Measurements from ENCODE around the gene LNPEP.

The LNPEP gene

DNA sequence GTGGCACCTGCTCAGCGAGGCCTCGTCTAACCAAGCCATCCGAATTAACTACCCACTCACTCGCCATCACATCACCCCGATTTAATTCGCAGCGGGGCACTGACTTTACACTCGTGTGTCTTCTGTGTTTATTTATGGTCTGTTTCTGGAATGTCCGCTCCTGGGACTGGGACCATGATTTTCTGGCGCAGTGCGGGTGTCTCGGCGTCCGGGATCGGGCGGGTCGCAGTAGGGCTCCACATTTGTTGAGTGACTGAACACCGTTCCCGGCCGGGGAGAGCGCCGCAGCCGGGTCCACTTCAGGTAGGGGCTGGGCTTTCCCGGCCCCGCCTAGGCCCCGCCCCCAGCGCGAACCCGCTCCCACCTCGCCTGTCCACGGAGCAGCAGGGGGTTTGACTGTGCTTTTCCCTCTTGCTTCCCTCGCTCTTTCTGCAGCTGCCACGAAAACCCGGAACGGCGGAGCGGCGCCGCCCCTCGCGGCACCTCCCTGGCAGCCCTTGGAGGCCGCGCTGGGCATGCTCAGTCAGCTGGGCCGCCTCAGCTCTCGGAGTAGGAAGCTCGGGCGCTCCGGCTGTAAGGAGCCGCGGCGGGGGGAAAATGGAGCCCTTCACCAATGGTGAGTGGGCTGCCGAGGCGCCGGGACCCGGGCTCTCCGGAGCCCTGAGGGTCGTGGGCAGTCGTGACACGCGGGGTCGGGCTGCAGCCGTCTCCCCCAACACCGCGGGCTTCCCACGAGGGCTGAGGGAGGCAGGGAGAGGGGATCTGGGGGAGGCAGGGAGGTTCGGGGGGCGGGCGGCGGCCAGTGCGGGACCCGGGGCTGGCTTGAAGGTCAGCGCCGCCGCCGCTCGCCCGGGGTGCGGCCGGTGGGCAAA lies at the start of gene LNPEP:
TSS of gene LNPEP (plus strand) at position 522 of the 872 bp plus-strand sequence. CDS start at position 598, 76 bp downstream.
- FAIRE-seq = peak; percentile 29

DNA sequence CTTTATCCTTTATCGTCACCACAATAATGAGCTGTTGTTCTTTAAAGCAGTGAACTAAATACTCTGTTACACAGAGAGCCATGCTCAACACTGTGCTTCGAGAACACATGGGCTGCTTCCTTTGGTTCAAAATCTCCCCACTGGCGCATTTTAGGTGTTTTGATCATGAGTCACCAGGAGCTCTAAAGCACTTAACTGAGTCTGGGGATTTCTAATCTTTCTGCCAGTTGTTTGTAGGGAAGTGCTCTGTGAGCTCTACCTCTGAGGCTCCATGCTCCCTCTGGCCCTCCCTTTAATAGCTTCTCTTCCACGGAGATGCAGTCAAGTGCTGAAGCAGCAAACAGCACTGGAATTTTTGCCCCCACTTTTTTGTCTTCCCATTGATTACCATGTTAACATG lies 42.5 kb upstream of the LNPEP start:
- FAIRE-seq = no peak

DNA sequence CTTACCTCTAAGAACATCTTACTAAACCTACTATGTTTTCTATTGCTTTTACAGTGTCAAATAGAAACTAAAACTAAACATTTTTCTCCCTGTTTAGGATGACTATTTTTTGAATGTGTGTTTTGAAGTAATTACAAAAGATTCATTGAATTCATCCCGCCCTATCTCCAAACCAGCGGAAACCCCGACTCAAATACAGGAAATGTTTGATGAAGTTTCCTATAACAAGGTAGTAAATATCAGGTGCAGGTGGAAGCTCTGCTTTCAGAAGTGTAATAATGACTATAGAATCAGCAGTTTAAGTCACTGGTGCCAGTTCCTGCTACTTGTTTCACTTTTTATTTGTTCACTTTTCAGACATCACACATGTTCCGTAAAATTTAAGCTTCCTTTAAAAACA lies 39.6 kb upstream of the LNPEP start:
- FAIRE-seq = no peak

DNA sequence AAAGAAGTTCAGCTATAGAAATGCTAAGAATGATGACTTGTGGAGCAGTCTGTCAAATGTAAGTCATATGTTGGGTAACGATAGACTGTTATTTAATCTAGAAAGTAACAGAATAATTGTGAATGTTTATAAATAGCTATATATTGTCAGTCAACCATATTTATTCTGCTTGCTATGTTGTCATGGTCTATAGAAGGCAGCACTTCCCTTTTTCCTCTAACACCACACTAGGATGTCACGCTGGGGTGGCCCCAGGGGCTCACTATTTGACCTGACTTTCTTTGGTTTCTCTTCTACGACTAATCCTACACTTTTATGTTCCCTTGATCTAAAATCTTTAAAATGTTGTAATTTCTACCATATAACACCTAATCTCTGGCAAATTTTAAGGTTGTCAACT lies 39.1 kb upstream of the LNPEP start:
- FAIRE-seq = no peak

DNA sequence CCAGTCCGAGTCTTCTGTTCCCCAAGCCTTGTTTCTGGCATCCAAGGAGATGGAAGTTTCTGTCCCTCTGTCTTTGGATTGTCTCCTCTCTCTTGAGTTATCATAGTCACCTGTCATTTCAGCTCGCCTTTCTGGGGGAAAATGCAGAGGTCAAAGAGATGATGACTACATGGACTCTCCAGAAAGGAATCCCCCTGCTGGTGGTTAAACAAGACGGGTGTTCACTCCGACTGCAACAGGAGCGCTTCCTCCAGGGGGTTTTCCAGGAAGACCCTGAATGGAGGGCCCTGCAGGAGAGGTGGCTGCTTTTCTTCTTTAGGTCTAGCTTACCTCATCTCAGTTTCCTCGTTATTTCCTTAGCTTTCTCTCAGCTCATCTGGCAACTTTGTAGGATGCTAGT lies 34.5 kb upstream of the LNPEP start:
- FAIRE-seq = no peak

DNA sequence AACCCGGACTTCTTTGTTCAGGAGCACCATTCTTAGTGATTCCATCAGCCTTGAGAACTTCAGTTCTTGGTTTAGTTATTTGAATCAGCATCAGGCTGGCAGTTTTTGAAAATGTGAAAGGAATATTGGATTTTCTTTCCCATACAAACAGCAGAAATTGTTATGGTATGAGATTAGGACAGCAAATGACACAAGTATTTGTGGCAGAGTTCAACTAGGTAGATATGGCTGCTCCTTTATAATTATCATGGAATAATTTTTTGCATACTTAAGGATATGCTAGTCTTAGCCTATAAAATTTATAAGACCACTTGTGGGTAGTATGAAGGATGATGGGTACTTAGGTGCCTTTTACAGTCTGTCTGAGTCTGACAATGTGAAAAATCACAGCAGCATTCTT lies 34.0 kb upstream of the LNPEP start:
- FAIRE-seq = no peak

DNA sequence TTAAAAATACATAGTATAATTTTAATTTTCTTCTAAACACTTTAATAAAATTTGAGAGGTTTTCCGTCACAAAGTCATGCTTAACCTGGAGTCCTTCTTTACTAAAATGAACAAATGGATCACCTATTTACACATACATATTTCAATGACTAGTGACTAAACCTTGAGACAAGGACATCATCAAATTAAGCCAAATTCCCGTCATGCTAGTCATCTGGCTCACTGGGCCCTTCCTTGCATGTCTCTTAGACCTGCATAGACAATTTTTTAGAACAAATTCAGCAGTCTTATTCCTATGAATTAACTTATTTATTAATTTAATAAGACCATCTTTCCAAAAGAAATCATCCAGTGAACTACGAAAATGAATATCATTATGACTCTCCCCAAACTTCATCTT lies 33.0 kb upstream of the LNPEP start:
- FAIRE-seq = no peak

DNA sequence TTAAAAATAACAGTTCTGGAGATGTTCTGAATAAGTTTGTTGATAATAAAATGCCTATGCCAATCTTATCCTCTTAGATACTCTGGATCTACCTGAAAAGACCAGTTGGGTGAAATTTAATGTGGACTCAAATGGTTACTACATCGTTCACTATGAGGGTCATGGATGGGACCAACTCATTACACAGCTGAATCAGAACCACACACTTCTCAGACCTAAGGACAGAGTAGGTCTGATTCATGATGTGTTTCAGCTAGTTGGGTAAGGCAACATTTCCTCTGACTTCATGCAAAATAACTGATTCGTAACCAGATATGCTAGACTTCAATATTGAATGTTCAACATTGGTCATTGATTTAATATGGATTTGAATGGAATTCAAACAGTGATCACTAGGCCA lies 32.6 kb upstream of the LNPEP start:
- FAIRE-seq = no peak

DNA sequence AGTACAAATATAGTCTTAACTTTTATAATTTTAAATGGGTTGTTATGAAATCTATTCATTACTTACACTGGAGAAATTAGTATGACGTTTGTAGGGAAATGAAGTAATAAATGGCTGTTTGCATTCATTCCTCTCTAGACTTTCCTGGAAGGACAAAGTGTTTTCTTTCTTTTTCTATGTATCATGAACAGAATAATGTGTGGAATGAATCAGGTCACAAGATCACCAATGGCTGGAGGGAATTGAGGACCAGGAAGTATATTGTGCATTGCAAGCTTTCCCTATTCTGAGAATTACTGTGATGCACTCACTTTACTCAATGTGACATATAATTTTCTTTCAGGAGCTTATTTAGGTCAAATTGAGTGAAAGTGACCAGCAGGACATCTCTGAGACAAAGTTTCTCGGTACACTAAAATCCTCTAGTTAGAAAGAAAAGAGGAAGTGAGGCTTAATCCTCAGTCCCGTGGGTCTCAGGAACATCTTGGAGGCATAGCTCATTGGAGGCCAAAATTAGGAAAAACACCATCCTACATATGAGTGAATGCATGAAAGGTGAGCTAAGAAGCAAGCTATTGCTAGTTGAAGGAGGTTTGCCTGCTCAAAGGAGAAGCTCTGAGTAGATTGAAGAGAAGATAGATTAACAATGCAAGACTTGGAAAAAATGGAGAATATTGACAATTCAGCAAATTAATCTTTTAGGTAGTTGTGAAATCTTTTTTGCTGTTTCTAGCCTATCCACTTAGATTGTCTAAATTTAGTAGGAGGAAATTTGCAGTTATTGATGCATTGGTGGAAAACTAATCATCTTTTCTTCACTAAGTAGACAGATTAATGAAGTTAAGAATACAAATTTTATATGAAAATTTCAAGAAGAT lies 31.6 kb upstream of the LNPEP start:
- FAIRE-seq = no peak

DNA sequence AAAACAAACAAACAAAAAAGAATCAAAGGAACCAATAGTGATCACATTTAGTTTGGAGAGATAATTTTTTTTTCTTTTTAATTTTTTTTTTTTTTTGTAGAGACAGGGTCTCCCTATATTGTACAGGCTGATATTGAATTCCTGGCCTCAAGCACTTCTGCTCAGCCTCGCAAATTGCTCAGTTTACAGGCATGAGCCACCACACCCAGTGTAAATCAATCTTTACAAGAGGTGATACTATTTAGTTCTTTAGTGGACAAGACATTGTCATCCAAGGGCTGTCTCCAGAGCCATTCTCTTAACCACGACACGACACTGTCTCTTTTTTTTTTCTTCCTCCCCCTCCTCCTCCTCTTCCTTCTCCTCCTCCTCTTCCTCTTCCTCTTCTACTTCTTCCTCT lies 30.0 kb upstream of the LNPEP start:
- no peak for FAIRE-seq

DNA sequence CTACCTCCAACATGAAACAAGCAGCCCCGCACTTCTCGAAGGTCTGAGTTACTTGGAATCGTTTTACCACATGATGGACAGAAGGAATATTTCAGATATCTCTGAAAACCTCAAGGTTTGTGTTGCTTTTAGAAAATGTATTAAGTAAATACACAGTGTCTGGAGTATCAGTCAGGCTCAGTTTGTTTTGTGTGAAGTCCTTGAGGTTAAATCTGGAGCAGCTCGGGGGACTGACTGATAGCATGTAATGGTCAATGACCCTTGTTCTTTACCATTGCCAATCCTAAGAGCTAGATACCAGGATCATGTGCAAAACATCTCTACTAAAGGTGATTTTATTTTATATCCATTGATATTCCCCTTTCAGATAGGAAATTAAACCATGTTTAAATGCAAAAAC lies 26.9 kb upstream of the LNPEP start:
- no peak for FAIRE-seq

DNA sequence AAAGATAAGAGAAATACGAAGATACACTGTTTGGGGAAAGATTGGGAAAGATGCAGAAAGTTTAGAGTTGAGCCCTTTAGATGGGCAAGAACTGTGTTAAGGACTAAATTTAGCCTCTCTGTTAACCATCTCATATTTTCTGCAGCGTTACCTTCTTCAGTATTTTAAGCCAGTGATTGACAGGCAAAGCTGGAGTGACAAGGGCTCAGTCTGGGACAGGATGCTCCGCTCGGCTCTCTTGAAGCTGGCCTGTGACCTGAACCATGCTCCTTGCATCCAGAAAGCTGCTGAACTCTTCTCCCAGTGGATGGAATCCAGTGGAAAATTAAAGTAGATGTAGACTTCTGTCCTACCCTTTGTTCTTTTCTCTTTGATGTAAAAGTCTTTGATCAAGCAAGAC lies 26.4 kb upstream of the LNPEP start:
- no peak for FAIRE-seq

DNA sequence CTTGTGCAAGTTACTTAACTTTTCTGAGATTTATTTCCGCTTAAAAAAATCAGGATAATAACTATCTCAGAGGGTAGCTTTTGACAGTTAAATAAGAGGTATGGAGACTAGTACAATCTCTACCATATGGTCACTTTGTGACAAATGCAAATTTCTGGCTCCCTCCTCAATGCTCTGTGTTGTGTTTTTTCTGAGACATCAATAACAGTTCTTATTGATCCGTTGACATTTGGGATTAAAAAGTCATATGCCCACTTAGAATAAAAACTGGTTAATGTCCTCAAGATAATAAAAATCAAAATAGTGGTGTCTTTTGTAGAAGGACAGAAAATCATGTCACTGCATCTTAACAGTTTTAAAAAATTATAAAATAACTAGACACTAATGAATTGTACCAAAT lies 24.7 kb upstream of the LNPEP start:
- FAIRE-seq = no peak

DNA sequence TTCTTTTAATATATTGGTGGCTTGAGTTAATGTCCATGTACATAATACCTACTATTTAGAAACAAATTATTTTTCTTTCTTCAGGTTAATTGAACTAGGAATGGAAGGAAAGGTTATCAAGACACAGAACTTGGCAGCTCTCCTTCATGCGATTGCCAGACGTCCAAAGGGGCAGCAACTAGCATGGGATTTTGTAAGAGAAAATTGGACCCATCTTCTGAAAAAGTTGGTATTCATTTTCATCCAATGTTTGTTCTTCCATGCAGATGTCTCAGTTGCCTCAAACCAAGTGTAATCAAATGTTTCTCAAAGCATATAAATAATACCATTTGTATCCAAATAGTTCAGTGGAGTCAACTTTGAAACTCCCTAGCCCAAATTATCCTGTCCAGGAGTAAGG lies 22.6 kb upstream of the LNPEP start:
- no peak for FAIRE-seq

DNA sequence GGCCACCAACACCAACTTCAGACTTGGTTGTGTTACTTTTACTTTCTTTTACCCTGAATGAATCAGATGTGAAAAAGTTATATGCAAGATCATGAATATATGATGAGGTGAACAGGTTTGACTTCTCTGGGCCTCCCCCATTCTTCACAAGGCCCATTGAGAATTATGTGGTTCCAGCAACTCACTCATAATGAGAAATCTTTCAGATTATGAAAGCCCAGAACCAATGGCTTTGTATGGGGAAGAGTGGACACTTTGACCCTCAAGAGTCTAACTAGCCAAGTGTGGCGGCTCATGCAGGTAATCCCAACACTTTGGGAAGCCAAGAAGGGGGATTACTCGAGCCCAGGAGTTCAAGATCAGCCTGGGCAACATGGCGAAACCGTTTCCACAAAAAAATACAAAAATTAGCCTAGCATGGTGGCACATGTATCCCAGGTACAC lies 16.1 kb upstream of the LNPEP start:
- no peak for FAIRE-seq

DNA sequence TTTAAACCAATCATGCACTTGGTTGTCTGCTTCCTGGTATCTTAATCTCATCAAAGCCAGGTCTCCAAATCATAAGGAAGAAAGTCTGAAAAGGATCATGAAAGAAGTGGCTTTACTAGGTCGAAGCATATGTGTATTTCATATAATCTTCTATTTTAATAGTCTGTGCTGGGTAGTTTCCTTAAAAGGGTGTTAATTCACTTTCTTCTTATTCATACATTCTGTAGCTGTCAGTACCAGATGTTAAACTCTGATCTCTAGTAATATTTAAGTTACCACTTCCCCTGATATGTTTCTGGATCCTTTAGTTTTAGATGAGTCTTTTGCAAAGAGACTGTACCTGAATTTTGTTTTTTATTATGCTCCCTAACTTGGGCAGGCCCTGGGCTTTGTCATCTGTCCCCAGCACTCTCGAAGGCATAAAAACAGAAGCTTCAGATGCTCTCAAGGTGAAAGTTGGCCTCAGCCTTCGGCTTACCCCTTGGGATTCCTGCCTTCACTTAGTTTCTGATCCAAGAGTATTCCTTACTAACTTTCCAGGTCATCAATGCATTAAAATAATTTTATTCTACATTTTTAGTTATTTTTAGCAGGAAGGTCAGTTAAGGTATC lies 15.0 kb upstream of the LNPEP start:
- no peak for FAIRE-seq

DNA sequence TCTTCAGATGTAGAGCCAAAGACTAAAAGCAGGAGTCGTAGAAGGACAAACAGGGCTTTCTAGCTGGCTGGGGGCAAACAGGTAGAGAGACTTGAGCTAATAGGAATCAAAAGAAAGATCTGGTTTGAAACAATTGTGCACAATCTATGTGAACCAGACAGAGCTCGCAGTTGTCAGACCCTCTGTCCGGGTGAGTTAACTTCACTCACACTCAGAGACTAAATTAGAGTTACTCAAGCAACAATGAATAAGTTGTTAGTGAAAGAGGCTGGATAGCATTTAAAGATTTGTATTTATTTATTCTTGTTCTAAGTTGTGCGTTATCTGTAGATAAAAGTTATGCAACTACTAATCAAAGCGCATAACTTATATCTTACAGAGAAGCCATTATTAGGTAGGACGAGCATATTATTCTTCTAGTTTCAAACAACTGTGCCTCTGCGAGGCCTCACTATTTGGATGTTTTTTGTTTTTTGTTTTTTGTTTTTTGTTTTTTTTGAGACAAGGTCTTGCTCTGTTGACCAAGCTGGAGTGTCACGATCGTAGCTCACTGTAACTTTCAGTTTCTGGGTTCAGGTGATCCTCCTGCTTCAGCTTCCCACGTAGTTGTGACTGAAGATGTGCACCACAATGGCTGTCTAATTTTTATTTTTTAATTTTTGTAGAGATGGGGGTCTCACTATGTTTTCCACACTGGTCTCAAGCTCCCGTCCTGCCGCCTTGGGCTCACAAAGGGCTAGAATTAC lies 13.2 kb upstream of the LNPEP start:
- no peak for FAIRE-seq

DNA sequence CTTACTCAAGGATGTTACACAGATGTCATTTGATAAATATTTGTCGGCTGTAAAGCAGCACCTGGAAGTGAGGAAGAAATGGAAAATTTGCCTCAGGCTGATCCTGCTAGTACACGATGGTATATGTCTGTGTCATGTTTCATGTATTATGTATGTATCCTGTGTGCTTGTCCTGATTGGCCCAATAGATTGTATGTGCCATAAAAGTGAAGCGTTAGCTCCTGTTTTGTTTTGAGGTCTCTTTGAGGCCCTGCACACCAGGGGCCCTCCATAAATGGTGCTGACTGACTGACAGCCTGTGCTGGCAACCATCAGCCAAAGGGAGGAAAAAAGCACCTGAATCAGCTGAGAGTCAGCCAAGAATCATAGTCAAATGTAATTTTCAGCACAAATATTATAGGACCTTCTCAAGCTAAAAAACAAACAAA lies 11.8 kb upstream of the LNPEP start:
- no peak for FAIRE-seq

DNA sequence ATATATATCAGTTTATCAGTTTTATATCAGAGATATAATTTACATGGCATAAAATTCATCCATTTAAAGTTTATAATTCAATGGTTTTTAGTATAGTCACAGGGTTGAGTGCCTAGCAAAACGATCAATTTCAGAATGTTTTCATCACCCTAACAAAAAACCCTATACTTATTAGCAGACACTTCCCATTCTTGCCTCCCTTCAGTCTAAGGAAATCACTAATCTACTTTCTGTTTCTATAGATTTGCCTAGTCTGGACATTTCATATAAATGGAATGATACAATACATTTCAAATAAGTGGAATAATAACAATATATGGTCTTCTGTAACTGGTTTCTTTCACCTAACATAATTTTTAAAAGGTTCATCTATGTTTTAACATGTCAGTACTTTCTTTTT lies 9.6 kb upstream of the LNPEP start:
- FAIRE-seq = no peak

DNA sequence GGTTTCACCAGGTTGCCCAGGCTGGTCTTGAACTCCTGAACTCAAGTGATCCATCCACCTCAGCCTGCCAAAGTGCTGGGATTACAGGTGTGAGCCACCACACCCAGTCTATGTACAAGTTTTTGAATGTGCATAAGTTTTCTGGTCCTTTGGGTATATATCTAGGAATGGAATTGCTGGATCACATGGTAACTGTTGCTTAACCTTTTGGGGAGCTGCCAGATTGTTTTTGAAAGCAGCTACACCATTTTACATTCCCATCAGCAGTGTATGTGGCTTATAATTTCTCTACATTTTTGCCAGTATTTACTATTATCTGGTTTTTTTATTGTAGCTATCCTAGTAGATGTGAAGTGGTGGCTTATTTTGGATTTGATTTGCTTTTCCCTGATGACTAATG lies 8.9 kb upstream of the LNPEP start:
- no peak for FAIRE-seq

DNA sequence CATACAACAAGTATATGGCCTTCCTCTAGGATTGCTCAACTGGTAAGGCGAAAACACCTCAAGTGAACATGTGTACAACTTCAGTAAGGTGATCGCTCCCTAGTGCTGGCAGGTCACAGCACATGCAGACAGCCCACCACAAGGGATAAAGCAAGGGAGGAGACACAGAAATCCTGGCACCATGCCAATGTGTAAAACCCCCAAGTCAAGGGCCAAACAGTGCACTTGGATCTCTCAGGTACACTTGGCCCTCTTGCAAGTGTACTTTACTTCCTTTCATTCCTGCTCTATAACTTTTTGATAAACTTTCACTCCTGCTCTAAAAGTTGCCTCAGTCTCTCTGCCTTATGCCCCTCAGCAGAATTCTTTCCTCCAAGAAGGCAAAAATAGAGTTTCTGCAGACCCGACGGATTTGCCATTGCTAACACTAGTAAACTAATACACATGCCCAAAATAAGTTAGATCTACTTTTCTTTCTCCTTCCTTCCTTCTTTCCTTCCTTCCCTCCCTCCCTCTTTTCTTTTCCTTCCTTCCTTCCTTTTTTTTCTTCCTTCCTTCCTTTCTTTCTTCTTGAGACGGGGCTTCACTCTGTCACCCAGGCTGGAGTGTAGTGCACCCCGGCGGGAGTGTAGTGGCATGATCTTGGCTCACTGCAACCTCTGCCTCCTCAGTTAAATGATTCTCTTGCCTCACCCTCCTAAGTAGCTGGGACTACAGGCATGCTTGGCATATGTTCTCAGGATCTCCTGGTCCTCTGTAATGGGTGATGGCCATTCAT lies 6.8 kb upstream of the LNPEP start:
- FAIRE-seq = no peak

DNA sequence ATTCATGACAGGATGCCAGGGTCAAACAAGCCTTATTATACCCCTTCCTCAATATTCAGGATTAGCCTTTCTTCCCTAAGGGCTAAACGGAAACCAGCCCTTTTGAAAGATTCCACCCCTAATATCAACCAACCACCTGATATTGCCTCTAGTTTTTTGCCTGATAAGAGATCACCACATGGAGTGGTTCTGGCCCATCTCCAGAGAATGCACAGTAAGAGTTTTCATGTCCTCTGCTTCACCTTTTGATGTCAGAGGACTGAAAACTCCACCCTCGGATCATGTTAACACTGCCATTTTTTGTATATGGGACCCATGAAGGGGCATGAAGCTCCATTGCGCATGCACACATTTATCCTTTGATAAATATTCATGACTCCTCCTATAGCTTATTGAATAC lies 5.8 kb upstream of the LNPEP start:
- no peak for FAIRE-seq
